NAMALWA (cell line): ENCODE measurements around the gene MDGA2.
"Not testable (repeated sequence)": the region's sequence is repeated elsewhere in the genome, so short reads cannot be mapped to it uniquely, and the experiment has no call there.

ENCODE experiments used
- DNase-seq: peaks from one replicate; pipeline ENCODE4 v3.0.0-alpha.2; 2015; ENCODE audit warnings: low spot score

MDGA2 gene

GRCh38 chr14:47675466-47676314 is at the start of gene MDGA2:
TSS of gene MDGA2 (minus strand) at chr14:47675605.
- no peak for DNase-seq

- no peak for DNase-seq
Observed at GRCh38 chr14:47722929-47723693, 47.7 kb upstream of the MDGA2 start.

- DNase-seq, result no peak
Observed at GRCh38 chr14:47720281-47720680, 44.9 kb upstream of the MDGA2 start.

- no peak for DNase-seq
Observed at GRCh38 chr14:47715330-47715729, 39.9 kb upstream of the MDGA2 start.

GRCh38 chr14:47710581-47710980 is 35.2 kb upstream of the MDGA2 start:
- DNase-seq, result no peak

- DNase-seq, result no peak
Observed at GRCh38 chr14:47705683-47706082, 30.3 kb upstream of the MDGA2 start.

- no peak for DNase-seq
Observed at GRCh38 chr14:47691829-47692228, 16.4 kb upstream of the MDGA2 start.

GRCh38 chr14:47678993-47679392 is 3.6 kb upstream of the MDGA2 start:
- DNase-seq, result no peak

- no peak for DNase-seq
Observed at GRCh38 chr14:47678157-47678556, 2.8 kb upstream of the MDGA2 start.

GRCh38 chr14:47676315-47676617 is 861 bp upstream of the MDGA2 start:
- no peak for DNase-seq

GRCh38 chr14:47674543-47675465 is 601 bp downstream of the MDGA2 start:
- DNase-seq, result no peak

- DNase-seq, result no peak
Observed at GRCh38 chr14:47674148-47674542, 1.3 kb downstream of the MDGA2 start.

- DNase-seq, result no peak
Observed at GRCh38 chr14:47665337-47666134, 9.9 kb downstream of the MDGA2 start.

GRCh38 chr14:47662466-47662865 is 12.9 kb downstream of the MDGA2 start:
- no peak for DNase-seq

GRCh38 chr14:47660158-47660557 is 15.2 kb downstream of the MDGA2 start:
- no peak for DNase-seq

- DNase-seq, result no peak
Observed at GRCh38 chr14:47658041-47658440, 17.4 kb downstream of the MDGA2 start.

GRCh38 chr14:47657143-47657542 is 18.3 kb downstream of the MDGA2 start:
- no peak for DNase-seq

GRCh38 chr14:47651337-47651736 is 24.1 kb downstream of the MDGA2 start:
- DNase-seq, result no peak

- DNase-seq, result no peak
Observed at GRCh38 chr14:47637753-47638152, 37.7 kb downstream of the MDGA2 start.

- DNase-seq, result no peak
Observed at GRCh38 chr14:47626151-47627035, 49.0 kb downstream of the MDGA2 start.

- DNase-seq, result not testable (repeated sequence)
Observed at GRCh38 chr14:47624126-47624525, 51.3 kb downstream of the MDGA2 start.
